SK-N-SH (cell line): ENCODE data around the gene HPCA. TPM values are rescaled to one million over a fixed set of nuclear protein-coding genes. Genes with fewer than 3 reads are reported as not detected.

ENCODE experiments used
- CTCF ChIA-PET: fragments of 300-600, 350-600 bp; formaldehyde crosslinking; extraction: SDS; loops from one replicate; lab custom pipeline; 2021; lab: Yijun Ruan, JAX
- POLR2A ChIA-PET: fragments of 350-600 bp; sonication (Branson Sonifier 250); formaldehyde crosslinking; extraction: SDS; loops from one replicate; lab custom pipeline; 2020; ENCODE audit warnings: antibody characterized with exemption, inconsistent platforms; lab: Yijun Ruan, JAX
- DNase-seq: peaks from one replicate; pipeline ENCODE4 v3.0.0; 2012
- H2AFZ ChIP-seq: fragments of 200-600 bp; sonication (generic); 2 replicates; pipeline ENCODE4 v1.8.1; 2016; ENCODE audit warnings: antibody characterized with exemption, mild to moderate bottlenecking, low read depth
- H3F3A ChIP-seq: fragments of 200-600 bp; sonication (generic); replicated peaks from 2 replicates; pipeline ENCODE3; 2016; ENCODE audit warnings: antibody characterized with exemption, mild to moderate bottlenecking; ENCODE audit not compliant: insufficient read depth
- H3K27ac ChIP-seq, 2 experiments: fragments of 200-500 bp in 1 of 2; fragments of 200-600 bp in 1 of 2; sonication (Bioruptor generic) in 1 of 2; sonication (generic), shearing (Covaris generic) in 1 of 2; 2 replicates each; pipeline versions ENCODE4 v1.5.1 to v1.6.1; 2014 to 2016; ENCODE audit warnings: low read depth in 2 of 2, inconsistent platforms in 1 of 2, low read length in 1 of 2, mild to moderate bottlenecking in 1 of 2, mixed read lengths in 1 of 2
- H3K27me3 ChIP-seq: fragments of 200-600 bp; sonication (generic), shearing (Covaris generic); 2 replicates; pipeline ENCODE4 v1.6.1; 2016; ENCODE audit warnings: mixed run types; ENCODE audit not compliant: insufficient read depth
- H3K36me3 ChIP-seq, 2 experiments: fragments of 200-500 bp in 1 of 2; fragments of 200-600 bp in 1 of 2; sonication (Bioruptor generic) in 1 of 2; sonication (generic) in 1 of 2; replicated peaks in 1 of 2; 2 replicates each; pipeline versions ENCODE3 to v1.5.1; 2014 to 2016; ENCODE audit warnings: low read length in 1 of 2, mild to moderate bottlenecking in 1 of 2; ENCODE audit not compliant: insufficient read depth in 2 of 2, control insufficient read depth in 1 of 2
- H3K4me1 ChIP-seq, 2 experiments: fragments of 200-500 bp in 1 of 2; fragments of 200-600 bp in 1 of 2; sonication (Bioruptor generic) in 1 of 2; sonication (generic), shearing (Covaris generic) in 1 of 2; 2 replicates each; pipeline versions ENCODE4 v1.5.1 to v1.6.1; 2014 to 2016; ENCODE audit warnings: low read depth in 1 of 2, low read length in 1 of 2, mixed run types in 1 of 2; ENCODE audit not compliant: insufficient read depth in 2 of 2, control insufficient read depth in 1 of 2
- H3K4me2 ChIP-seq: fragments of 200-600 bp; sonication (generic), shearing (Covaris generic); 2 replicates; pipeline ENCODE4 v1.6.1; 2017; ENCODE audit warnings: mixed run types
- H3K4me3 ChIP-seq, 2 experiments: fragments of 200-500 bp in 1 of 2; fragments of 200-600 bp in 1 of 2; sonication (Bioruptor generic) in 1 of 2; sonication (generic), shearing (Covaris generic) in 1 of 2; 2 replicates each; pipeline versions ENCODE4 v1.5.1 to v1.8.1; 2014 to 2016; ENCODE audit warnings: low read depth in 2 of 2, inconsistent platforms in 1 of 2, low read length in 1 of 2, mild to moderate bottlenecking in 1 of 2, mixed read lengths in 1 of 2, moderate library complexity in 1 of 2
- H3K79me2 ChIP-seq: fragments of 200-600 bp; sonication (generic); 2 replicates; pipeline ENCODE4 v1.8.1; 2017; ENCODE audit warnings: mild to moderate bottlenecking; ENCODE audit not compliant: insufficient read depth
- H3K9ac ChIP-seq: fragments of 200-600 bp; sonication (generic); 2 replicates; pipeline ENCODE4 v1.6.1; 2017; ENCODE audit warnings: mixed run types
- H3K9me2 ChIP-seq: fragments of 200-600 bp; sonication (generic); 2 replicates; pipeline ENCODE4 v1.6.1; 2017; ENCODE audit warnings: mixed run types
- H3K9me3 ChIP-seq: fragments of 200-600 bp; sonication (generic); 2 replicates; pipeline ENCODE4 v1.6.1; 2017; ENCODE audit warnings: mixed run types, mild to moderate bottlenecking, moderate library complexity
- H4K20me1 ChIP-seq: fragments of 200-600 bp; sonication (generic); 2 replicates; pipeline ENCODE4 v1.6.1; 2017; ENCODE audit warnings: mild to moderate bottlenecking, mixed run types; ENCODE audit not compliant: insufficient read depth
- CHD2 ChIP-seq: fragments of 150-350 bp; IDR thresholded peaks from 2 replicates; pipeline ENCODE4 v1.6.1; 2018; ENCODE audit warnings: low read length; ENCODE audit not compliant: partially characterized antibody
- EZH2phosphoT487 ChIP-seq: fragments of 200-600 bp; sonication (generic); IDR thresholded peaks from 2 replicates; pipeline ENCODE4 v1.6.1; 2017; ENCODE audit warnings: low read depth, mixed run types, mild to moderate bottlenecking, antibody characterized with exemption, moderate library complexity, borderline replicate concordance
- GABPA ChIP-seq: IDR thresholded peaks from 2 replicates; pipeline ENCODE4 v1.4.0; 2012; ENCODE audit warnings: low read depth, mild to moderate bottlenecking
- JUND ChIP-seq: IDR thresholded peaks from 2 replicates; pipeline ENCODE4 v1.4.0; 2012
- MXI1 ChIP-seq: IDR thresholded peaks from 2 replicates; pipeline ENCODE4 v1.6.1; 2012; ENCODE audit warnings: mild to moderate bottlenecking, low read depth, low read length, improper control_type of control experiment
- NFIC ChIP-seq: IDR thresholded peaks from 2 replicates; pipeline ENCODE4 v1.4.0; 2012; ENCODE audit warnings: borderline replicate concordance
- REST ChIP-seq: IDR thresholded peaks from 2 replicates; pipeline ENCODE4 v1.6.1; 2012; ENCODE audit warnings: mild to moderate bottlenecking, low read depth, low read length, moderate library complexity
- RXRA ChIP-seq: IDR thresholded peaks from 2 replicates; pipeline ENCODE4 v1.4.0; 2012; ENCODE audit warnings: low read depth, mild to moderate bottlenecking, borderline replicate concordance
- SMC3 ChIP-seq: IDR thresholded peaks from 2 replicates; pipeline ENCODE4 v1.6.1; 2012; ENCODE audit warnings: low read depth, low read length, improper control_type of control experiment
- TAF1 ChIP-seq: IDR thresholded peaks from 2 replicates; pipeline ENCODE4 v1.6.1; 2012; ENCODE audit warnings: low read depth, mild to moderate bottlenecking, low read length, moderate library complexity, borderline replicate concordance
- TCF12 ChIP-seq: IDR thresholded peaks from 2 replicates; pipeline ENCODE4 v1.4.0; 2012
- TEAD4 ChIP-seq: IDR thresholded peaks from 2 replicates; pipeline ENCODE4 v1.4.0; 2012; ENCODE audit warnings: mild to moderate bottlenecking, borderline replicate concordance; ENCODE audit not compliant: insufficient read depth
- USF1 ChIP-seq: IDR thresholded peaks from 2 replicates; pipeline ENCODE4 v1.4.0; 2012; ENCODE audit warnings: low read depth, borderline replicate concordance
- YY1 ChIP-seq: IDR thresholded peaks from 2 replicates; pipeline ENCODE4 v1.4.0; 2012; ENCODE audit warnings: low read depth, mild to moderate bottlenecking
- WGBS: methylation state at CpG from one replicate; pipeline ENCODE4 v1.1.6; 2017; ENCODE audit warnings: low lambda C conversion rate; 5-methylcytosine and 5-hydroxymethylcytosine counted together
- polyA plus RNA-seq, 3 experiments: library from polyadenylated mRNA; depleted of rRNA; stranded (reverse); fragments of >200 nt; gene quantifications; 2 replicates each; pipeline ENCODE4 v1.2.3, GENCODE V29; 2012
- TF ChIP-seq, protein P1 (sequence below): fragments of 150-350 bp; IDR thresholded peaks from 2 replicates; pipeline ENCODE4 v1.6.1; 2017; ENCODE audit warnings: antibody characterized with exemption, low read length, low read depth, borderline replicate concordance
- TF ChIP-seq, protein P2 (sequence below): IDR thresholded peaks from 2 replicates; pipeline ENCODE4 v1.4.0; 2012; ENCODE audit warnings: low read depth

The HPCA gene
- polyA plus RNA-seq, 1 of the 3 experiments (the other 2 are of a cell fraction): not detected

GRCh38 chr1:32858136-32858535 lies 28.2 kb upstream of the HPCA start:
- no peaks in the 10 kb centered on the region for H3K27me3 ChIP-seq
- TF ChIP-seq TAF1 (no peak), GABPA (no peak), TCF12 (no peak), JUND (no peak), USF1 (no peak), SMC3 (no peak), EZH2phosphoT487 (no peak), TEAD4 (no peak), CHD2 (no peak), MXI1 (no peak), RXRA (no peak), NFIC (no peak), REST (no peak), YY1 (no peak)
- TF ChIP-seq, protein P1, sequence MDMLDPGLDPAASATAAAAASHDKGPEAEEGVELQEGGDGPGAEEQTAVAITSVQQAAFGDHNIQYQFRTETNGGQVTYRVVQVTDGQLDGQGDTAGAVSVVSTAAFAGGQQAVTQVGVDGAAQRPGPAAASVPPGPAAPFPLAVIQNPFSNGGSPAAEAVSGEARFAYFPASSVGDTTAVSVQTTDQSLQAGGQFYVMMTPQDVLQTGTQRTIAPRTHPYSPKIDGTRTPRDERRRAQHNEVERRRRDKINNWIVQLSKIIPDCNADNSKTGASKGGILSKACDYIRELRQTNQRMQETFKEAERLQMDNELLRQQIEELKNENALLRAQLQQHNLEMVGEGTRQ: no peak
- TF ChIP-seq, protein P2, sequence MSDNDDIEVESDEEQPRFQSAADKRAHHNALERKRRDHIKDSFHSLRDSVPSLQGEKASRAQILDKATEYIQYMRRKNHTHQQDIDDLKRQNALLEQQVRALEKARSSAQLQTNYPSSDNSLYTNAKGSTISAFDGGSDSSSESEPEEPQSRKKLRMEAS: no peak
- TF ChIP-seq, all 33 proteins: peak for 0
- no peak overlapping the region for H3K4me3 ChIP-seq
- no peaks in the 10 kb centered on the region for H3F3A ChIP-seq
- H3K27ac ChIP-seq: no peak overlapping the region
- no peak overlapping the region for H3K9ac ChIP-seq
- H3K9me2 ChIP-seq: no peaks in the 10 kb centered on the region
- H2AFZ ChIP-seq: no peak overlapping the region
- H3K4me1 ChIP-seq: no peaks in the 10 kb centered on the region
- ChIA-PET POLR2A (no interaction called here), CTCF (interaction anchor here (1.2 to 1.4 kb wide), 3 partner anchors 9 to 146 kb away, joined by 3 to 4 read pairs (median 4); no protein-coding TSS in a partner anchor)
- H3K4me2 ChIP-seq: no peak overlapping the region
- H3K9me3 ChIP-seq: no peaks in the 10 kb centered on the region
- H3K79me2 ChIP-seq: no peaks in the 10 kb centered on the region
- H4K20me1 ChIP-seq: no peaks in the 10 kb centered on the region
- WGBS: 96% methylated on average over 2 of the region's 2 CpGs
- peaks cover 33 to 70% of the 10 kb centered on the region in 2 experiments for H3K36me3 ChIP-seq
- no peak for DNase-seq
